CD4-positive, alpha-beta T cell treated with Interleukin-1 beta for 1 hour (primary cell): ENCODE results near the gene RASGRP3.
A peak's percentile ranks its signal among the peaks of the same experiment; 100 is the strongest.
"Not testable (repeated sequence)": the region's sequence is repeated elsewhere in the genome, so short reads cannot be mapped to it uniquely, and the experiment has no call there.

Experiments
- DNase-seq, 2 donors: peaks; one replicate each; pipeline ENCODE4 v3.0.0-alpha.2; 2020 to 2022

The RASGRP3 gene

GRCh38 chr2:33476131-33476792 lies at the start of gene RASGRP3:
TSS of gene RASGRP3 (plus strand) at chr2:33476649. CDS start at chr2:33515137, 38,488 bp downstream.
- DNase-seq: peak; percentile 71 to 76

GRCh38 chr2:33426666-33427231 lies 49.7 kb upstream of the RASGRP3 start:
- DNase-seq: no peak

GRCh38 chr2:33430077-33430476 lies 46.4 kb upstream of the RASGRP3 start:
- no peak for DNase-seq

GRCh38 chr2:33430856-33431255 lies 45.6 kb upstream of the RASGRP3 start:
- DNase-seq: no peak

- DNase-seq: no peak
Measured at GRCh38 chr2:33432871-33433270, 43.6 kb upstream of the RASGRP3 start.

GRCh38 chr2:33433279-33434235 lies 42.9 kb upstream of the RASGRP3 start:
- DNase-seq: no peak

- DNase-seq: no peak
Measured at GRCh38 chr2:33435518-33435917, 40.9 kb upstream of the RASGRP3 start.

GRCh38 chr2:33436083-33436482 lies 40.4 kb upstream of the RASGRP3 start:
- no peak for DNase-seq

GRCh38 chr2:33437297-33437696 lies 39.2 kb upstream of the RASGRP3 start:
- DNase-seq: no peak

GRCh38 chr2:33437815-33438214 lies 38.6 kb upstream of the RASGRP3 start:
- DNase-seq: no peak

GRCh38 chr2:33441235-33441810 lies 35.1 kb upstream of the RASGRP3 start:
- peak; percentile 2 to 5 for DNase-seq

- not testable (repeated sequence) for DNase-seq
Measured at GRCh38 chr2:33442052-33442451, 34.4 kb upstream of the RASGRP3 start.

GRCh38 chr2:33442528-33443079 lies 33.8 kb upstream of the RASGRP3 start:
- no peak for DNase-seq

- no peak for DNase-seq
Measured at GRCh38 chr2:33443274-33443829, 33.1 kb upstream of the RASGRP3 start.

- DNase-seq: no peak
Measured at GRCh38 chr2:33444967-33445366, 31.5 kb upstream of the RASGRP3 start.

GRCh38 chr2:33448220-33448899 lies 28.1 kb upstream of the RASGRP3 start:
- DNase-seq: no peak

- DNase-seq: no peak
Measured at GRCh38 chr2:33451214-33451613, 25.2 kb upstream of the RASGRP3 start.

GRCh38 chr2:33451825-33452224 lies 24.6 kb upstream of the RASGRP3 start:
- no peak for DNase-seq

- DNase-seq: no peak
Measured at GRCh38 chr2:33452545-33452944, 23.9 kb upstream of the RASGRP3 start.

- no peak for DNase-seq
Measured at GRCh38 chr2:33453905-33454479, 22.5 kb upstream of the RASGRP3 start.

- no peak for DNase-seq
Measured at GRCh38 chr2:33457556-33458247, 18.7 kb upstream of the RASGRP3 start.
